Measurements from ENCODE around the gene IGSF9B. TPM values are rescaled to one million over a fixed set of nuclear protein-coding genes. Genes with fewer than 3 reads are reported as not detected.

Gene IGSF9B
- total RNA-seq, 2 donors from 2014 or later = 5.0 to 6.0 TPM

GRCh38 chr11:133977067-133977677 is 20.4 kb upstream of the IGSF9B start:
- Histone ChIP-seq H3K27ac (no peak overlapping the region), H3K4me3 (no peak overlapping the region), H3K36me3 (no peaks in the 10 kb centered on the region), H3K9me3 (no peaks in the 10 kb centered on the region), H3K27me3 (no peaks in the 10 kb centered on the region), H3K4me1 (no peaks in the 10 kb centered on the region), H3K9ac (ENCODE audit: low read depth in 2 of 2, low read length in 2 of 2) (no peak overlapping the region)
- no peak for DNase-seq
- no peak for TF ChIP-seq CTCF (IDR thresholded peaks at IDR 0.05)
- intact Hi-C loops (cut with DNase I) = no loop called here

GRCh38 chr11:133975488-133975849 is 18.7 kb upstream of the IGSF9B start:
- intact Hi-C loops (cut with DNase I) = no loop called here
- H3K4me1 ChIP-seq = no peaks in the 10 kb centered on the region
- no peaks in the 10 kb centered on the region for H3K27me3 ChIP-seq
- no peak for TF ChIP-seq CTCF (IDR thresholded peaks at IDR 0.05)
- H3K9me3 ChIP-seq = no peaks in the 10 kb centered on the region
- H3K9ac ChIP-seq (ENCODE audit: low read depth in 2 of 2, low read length in 2 of 2) = no peak overlapping the region
- DNase-seq = no peak
- H3K36me3 ChIP-seq = no peaks in the 10 kb centered on the region
- H3K27ac ChIP-seq = no peak overlapping the region
- H3K4me3 ChIP-seq = no peak overlapping the region

- no peaks in the 10 kb centered on the region for H3K27me3 ChIP-seq
- H3K4me3 ChIP-seq = no peak overlapping the region
- no peaks in the 10 kb centered on the region for H3K9me3 ChIP-seq
- no peak overlapping the region for H3K27ac ChIP-seq
- intact Hi-C loops (cut with DNase I) = no loop called here
- H3K9ac ChIP-seq (ENCODE audit: low read depth in 2 of 2, low read length in 2 of 2) = no peak overlapping the region
- no peak for TF ChIP-seq CTCF (IDR thresholded peaks at IDR 0.05)
- DNase-seq = no peak
- no peaks in the 10 kb centered on the region for H3K36me3 ChIP-seq
- H3K4me1 ChIP-seq = no peaks in the 10 kb centered on the region
Observed at GRCh38 chr11:133974836-133975487, 18.2 kb upstream of the IGSF9B start.

DNA sequence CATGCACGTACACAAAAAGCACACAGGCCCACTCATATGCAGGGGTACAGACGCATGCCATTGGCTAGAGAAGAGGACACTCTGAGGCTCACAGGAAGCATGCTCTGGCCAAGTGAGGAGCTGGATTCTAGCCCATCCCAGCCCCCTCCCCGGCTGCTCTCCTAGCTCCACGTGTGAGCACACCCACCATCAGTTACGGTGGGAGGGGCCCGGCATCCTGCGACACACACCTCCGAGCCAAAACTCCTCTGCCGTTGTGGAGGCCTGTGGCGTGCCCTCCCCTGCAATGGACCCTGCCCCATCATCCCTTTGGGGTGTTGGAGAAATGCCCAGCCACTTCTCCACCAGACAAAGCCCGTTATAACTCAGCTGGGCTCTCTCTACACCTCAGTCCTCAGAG is 15.1 kb upstream of the IGSF9B start:
- no peak for DNase-seq
- no peak overlapping the region for H3K27ac ChIP-seq
- TF ChIP-seq CTCF (IDR thresholded peaks at IDR 0.05) = no peak
- H3K4me3 ChIP-seq = no peak overlapping the region
- H3K4me1 ChIP-seq = no peaks in the 10 kb centered on the region
- H3K9me3 ChIP-seq = no peaks in the 10 kb centered on the region
- intact Hi-C loops (cut with DNase I) = no loop called here
- no peaks in the 10 kb centered on the region for H3K36me3 ChIP-seq
- H3K9ac ChIP-seq (ENCODE audit: low read depth in 2 of 2, low read length in 2 of 2) = no peak overlapping the region
- H3K27me3 ChIP-seq = no peaks in the 10 kb centered on the region

DNA sequence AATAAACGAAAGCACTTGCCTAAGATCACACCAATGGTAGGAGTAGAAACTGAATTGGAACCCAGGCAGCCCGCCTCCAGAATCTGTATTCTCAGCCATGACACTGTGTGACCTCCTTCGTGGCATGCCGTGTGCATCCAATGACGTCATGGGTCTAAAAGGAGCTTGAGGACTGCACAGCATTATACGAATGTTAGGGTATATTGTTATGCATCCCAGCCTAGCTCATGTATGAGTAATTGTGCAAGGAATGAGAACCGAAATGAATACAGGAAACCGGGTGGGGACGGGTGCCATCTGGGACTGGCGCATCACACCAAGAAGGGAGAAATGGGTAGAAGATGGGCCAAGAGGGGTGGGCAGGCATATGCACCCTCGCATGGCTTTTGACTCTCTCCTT is 12.3 kb upstream of the IGSF9B start:
- no peak for TF ChIP-seq CTCF (IDR thresholded peaks at IDR 0.05)
- H3K9me3 ChIP-seq = no peaks in the 10 kb centered on the region

More for the DNA sequence above, 12.3 kb upstream of the IGSF9B start:
- intact Hi-C loops (cut with DNase I) = no loop called here
- Histone ChIP-seq H3K27ac (no peak overlapping the region), H3K27me3 (no peaks in the 10 kb centered on the region), H3K4me3 (no peak overlapping the region), H3K4me1 (no peaks in the 10 kb centered on the region), H3K36me3 (no peaks in the 10 kb centered on the region), H3K9ac (ENCODE audit: low read depth in 2 of 2, low read length in 2 of 2) (no peak overlapping the region)
- DNase-seq = no peak
